NCI-H2107 treated with DMSO at 0.1 percent for 48 hours (cell line): Measurements from ENCODE around the gene METTL25.

Source experiments
- DNase-seq: peaks from one replicate; lab custom pipeline; 2025; ENCODE audit not compliant: unreplicated experiment; lab: John Stamatoyannopoulos, UW

Gene METTL25

DNA sequence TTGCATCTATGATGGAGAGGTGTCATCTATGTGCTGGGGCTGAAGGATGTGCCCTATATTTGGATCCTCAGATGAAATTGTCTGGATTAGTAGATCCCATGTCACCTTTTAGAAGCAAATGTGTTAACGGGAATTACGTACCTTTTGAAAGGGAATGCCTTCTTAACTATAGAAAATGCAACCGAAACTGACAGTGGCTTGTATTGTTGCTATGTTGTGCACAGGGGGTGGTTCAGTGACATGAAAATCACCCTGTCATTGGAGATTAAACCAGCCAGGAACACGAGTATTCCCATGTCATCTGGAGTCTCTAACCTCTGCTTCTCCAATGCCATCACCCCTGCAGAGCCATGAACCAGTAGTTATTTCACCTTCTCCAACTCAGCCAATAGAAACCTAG lies 110.2 kb downstream of the METTL25 start:
- no peak for DNase-seq

DNA sequence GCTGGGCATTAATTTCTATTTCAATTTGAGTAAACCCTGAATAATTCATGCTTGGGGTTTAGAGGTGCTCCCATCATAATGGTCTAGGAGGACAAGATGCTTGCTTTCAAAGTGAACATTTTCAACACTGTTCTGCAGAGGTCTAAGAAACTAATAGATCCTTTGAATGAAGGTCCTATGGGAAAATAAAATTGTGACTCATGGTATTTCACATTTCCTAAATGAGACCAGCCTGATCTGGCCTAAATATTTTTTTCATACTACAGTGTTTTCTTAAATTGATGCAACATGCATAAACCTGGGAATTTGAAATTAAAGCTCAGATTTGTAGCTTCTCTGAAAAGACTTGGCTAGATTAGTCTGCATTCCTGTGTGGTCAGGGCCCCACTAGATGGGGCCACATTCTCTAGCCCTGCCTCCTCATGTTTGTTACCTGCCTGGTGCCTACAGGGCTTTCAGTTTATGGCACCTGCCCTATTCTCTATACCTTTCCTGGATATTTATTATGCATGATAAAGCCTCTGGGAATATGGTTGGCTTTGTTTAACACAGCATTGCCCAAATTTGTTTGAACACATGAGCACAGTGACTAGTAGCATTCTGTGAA lies 112.7 kb downstream of the METTL25 start:
- DNase-seq: no peak

DNA sequence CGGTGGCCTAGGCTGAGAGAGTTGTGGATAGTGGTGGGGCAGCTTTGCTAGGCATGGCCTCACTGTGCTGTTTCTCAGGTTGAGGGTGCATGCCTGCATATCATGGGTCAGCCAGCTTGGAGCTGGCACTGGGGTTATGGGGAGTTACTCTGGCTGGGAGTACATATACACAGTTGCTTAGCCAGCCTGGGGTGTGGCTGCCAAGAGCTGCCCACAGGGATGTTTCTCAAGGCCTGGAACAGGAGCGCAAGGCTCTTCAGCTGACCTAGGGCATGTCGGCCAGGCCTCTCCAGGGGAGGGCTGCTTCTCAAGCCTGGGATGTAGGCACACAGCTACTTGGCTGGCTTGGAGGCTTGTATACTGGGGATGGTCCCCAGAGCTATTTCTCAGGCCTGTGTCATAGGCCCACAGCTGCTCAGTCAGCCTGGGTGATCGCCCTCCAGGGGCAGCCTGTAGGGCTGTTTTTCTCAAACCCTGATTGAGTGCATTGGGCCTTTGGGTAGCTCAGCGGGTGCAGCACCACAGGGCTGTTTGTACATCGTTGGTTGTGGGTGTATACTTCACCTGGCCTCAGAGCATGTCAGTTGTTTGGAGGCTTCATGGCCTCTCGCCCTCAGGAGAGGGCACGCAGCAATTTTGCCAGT lies 114.9 kb downstream of the METTL25 start:
- DNase-seq: no peak

DNA sequence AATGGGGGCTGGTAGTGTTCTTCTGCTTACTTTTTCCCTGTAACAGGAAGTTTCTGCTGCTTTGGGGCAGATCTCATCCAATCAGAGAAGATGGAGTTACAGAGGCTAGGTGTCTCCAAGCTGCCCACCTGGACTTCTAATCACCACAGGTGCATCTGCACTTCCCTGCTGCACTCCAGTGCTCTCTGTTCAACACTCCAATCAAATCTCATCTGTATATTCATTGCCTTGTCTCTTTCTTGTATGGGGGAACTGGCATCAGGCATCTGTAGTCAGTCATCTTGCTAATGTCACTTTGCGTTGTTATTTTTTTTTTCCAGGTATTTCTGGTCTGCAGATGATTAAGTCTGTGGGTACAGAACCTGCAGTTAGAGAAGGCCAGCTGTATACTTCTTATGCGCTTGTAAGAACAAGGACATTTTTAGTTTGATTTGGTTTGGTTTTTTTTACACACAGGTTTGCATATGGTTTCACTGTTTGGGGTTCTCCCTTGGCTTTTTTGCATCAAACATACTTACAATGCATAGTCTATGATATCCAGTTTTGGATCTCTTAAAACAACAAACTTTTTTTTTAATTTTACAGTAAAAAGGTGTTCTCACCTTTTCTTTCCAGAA lies 116.0 kb downstream of the METTL25 start:
- no peak for DNase-seq

DNA sequence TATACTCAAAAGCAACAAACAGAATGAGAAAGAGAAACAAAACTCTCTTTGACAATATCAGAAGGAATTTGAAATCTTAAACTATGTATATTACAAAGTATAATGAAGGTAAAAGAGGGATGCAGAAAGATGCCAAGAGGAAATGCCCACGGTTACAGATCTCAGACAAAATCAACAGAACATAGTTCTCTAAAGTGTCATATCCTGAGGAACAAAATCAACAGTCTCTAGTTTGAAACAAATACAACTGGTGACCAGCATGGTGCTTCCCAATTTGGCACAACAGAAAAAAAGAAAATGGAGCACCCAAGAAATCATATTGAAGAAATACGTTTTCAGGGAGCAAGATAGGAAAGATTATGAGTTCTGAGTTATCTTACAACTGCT lies 116.5 kb downstream of the METTL25 start:
- no peak for DNase-seq

DNA sequence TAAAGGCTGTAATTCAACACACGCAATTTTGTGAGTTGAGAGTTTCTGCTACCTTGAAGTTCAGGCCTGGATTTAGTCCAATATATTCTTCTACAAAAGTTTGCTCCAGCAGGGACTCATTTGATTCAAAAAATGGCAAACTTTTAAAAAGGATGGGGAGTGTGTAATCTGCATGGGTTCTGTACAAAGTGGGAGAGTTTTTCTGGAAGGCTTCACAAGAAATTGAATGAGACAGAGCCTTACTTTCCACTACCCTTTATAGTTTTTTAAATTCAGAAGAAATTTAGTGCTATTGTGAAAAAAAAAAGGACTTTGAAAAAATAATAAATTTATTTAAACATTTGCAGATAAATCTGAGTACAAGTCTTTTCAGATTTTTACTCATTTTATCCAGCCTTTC lies 116.9 kb downstream of the METTL25 start:
- no peak for DNase-seq

DNA sequence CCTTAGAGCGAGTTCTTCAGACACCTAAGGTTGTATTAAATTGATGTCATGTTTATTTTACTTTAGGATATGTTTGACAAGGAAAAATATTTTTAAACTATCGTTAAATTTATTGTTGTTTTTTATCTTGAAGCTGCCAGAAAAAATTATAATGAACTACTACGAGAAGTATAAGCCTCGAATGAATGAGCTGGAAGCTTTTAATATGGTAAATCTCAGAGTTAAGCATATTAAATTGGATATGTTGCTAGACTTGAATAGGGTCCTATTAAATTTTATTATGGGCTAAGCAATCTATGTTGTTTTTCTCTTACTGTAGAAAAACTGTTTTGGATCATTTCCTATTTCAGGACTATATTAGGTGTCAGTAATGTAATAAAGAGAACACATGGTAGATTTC lies 118.2 kb downstream of the METTL25 start:
- DNase-seq: no peak

DNA sequence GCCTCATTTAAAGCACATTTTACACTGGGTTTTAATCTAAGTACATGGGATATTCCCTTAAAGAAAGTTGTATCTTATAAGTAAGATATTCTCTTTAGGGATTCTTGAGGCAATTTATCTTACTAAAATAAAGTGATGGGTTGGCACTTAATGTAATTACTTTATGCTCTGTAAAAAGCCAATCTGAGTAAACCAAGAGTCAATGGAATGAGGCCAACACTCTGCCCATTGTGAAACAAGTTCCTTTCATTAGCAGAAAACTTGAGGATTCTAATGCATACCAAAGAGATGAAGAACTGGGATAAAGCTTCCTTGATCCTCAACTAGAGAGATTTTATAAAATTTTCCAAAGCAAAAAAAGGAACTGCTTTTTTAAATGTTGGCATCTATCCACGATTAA lies 121.2 kb downstream of the METTL25 start:
- no peak for DNase-seq

DNA sequence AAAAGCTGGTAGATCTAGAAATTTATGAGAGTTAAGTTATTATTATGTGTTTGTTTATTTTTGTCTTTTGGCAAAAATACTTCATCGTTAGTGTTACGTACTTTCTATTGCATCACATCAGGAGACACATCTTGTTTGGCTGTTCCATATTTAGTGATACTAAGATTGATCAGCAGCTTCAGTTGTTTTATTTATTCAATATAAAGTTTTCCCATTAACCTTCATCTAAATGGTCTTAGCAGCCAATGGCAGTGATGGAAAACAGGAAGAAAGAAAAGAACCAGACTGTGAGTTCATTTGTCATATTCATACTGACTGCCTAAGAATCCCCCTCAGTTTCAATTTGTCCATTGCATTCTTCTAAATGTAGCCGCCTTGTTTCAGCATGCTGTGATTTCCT lies 122.3 kb downstream of the METTL25 start:
- DNase-seq: no peak

DNA sequence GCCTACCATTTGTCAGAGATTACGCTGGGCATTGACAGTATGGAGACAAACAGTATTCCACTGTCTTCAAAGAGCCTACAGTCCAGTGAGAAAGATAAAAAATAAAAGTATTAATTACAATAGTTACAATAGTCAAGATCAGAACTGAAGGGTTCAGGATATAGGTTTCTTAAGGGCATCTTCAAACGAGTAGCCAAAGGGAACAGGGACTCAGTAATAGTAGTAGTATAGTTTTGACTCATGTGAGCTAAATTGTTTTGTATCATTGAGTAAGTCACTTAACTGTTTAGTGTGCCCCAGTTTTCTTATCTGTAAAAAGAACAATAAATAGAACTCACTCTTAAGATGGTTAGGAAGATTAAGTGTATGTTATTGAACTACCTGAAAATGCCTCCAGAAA lies 123.6 kb downstream of the METTL25 start:
- DNase-seq: no peak

DNA sequence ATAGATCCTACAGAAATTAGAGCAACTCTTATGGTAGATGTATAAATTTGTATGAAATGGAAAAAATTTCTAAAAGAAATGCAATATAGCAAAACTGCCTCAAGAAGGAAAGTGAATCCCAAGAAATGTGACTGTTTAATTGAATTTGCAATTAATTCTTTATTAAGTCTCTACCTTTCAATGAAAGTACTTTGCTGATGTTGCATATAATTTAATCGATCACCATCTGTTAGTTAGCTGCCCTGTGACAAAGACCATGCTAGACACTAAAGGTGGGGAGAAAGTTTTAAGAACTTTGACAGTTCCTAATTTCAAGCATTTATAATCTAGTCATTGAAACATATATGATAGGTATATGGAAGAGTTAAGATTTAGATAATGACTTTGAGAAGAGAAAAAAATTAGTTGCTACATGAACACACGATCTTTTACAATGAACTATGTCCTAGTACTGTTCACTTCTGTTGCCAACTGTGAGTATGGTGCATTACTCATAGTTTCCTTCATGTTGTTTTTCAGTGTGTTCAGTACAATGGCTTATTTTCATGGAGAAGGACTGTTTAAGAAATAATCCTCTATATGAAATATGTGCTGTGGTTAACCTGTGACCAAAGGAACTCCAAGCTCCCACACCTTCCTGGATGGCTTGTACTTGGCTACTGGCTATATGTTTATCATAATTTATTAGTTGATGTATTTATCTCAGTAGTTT lies 128.4 kb downstream of the METTL25 start:
- no peak for DNase-seq

DNA sequence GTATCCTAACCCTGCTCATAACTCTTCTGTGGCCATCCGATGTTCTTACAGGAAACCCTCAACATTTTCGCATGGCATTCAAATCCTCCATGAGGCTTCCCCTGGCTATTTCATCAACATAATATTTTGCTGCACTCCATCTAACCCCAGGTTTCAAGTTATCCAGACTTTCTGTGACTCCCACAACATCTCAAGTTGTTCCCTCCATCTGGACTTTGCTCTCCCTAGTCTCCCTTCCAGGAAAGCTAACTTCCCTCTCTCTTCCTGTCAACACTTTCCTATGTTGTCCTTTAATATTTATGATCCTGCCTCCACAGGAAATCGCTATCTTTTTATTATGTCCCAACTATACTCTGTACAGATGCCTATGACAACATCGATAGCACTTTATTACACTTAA lies 146.1 kb downstream of the METTL25 start:
- no peak for DNase-seq

DNA sequence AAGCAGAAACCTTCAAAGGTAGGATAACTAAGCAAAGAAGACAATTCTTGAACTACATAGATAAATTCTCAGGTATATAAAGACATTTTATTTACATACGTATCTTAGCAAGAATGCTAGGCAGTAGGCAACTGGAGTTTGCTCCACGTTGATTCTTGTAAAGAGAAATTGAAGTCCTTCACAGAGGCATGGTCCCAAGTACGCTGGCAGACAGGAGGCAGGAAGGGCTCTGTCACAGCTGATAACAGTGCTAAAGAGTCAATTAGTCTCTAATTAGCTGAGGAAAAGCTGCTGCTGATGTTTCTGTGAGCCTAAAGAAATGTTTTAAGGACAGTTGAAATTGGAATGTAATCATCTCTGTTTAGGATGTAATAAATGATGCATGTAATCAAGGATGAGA lies 146.8 kb downstream of the METTL25 start:
- no peak for DNase-seq

DNA sequence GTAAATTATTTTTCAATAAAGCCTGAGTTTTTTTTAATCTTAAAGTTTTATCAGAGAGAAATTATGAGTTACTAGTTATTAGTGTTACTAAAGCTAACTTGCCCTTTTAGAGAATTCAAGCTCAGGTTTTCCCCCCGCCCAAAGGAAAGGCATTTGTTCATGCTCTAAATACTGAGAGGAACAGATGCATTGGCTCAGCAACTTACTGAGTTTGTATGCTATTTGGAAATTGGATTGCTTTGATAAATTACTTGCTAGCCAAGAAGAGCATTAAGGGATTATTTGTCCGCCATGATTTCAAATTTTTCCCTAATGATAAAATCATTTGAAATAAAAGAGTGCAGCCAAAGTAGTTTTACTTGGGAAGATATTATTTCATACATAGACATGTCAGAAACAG lies 149.4 kb downstream of the METTL25 start:
- DNase-seq: no peak

DNA sequence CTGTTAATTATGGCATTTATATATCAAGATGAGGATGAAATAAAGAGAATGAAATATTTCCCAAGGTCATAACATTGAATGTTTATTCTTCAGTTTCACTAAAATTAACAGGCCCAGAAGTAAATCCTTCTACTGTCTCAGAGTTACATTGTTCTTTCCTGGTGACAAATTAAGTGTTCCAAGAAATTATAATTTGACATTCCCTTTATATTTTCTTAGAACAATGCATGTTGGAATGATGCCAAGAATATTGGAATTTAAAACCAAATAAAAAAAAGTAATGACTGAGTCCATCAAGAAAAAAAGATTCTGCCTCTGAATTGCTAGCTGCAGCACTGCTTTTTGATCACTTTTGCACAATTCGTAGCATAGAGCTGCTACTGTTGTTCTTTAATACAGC lies 152.1 kb downstream of the METTL25 start:
- no peak for DNase-seq

DNA sequence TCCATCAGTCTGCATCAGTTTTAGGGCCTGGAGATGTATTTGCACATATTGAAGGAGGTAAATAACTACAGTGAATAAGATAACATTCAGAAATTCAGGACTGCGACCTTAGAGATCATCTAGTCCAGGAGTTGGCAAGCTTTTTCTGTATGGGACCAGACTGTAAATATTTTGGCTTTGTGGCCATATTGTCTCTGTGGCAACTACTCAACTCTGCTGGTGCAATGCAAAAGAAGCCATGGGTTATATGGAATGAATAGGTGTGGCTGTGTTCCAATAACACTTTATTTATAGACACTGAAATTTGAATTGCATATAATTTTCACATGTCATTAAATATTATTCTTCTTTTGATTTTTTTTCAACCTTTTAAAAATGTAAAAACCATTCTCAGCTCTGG lies 156.6 kb downstream of the METTL25 start:
- no peak for DNase-seq

DNA sequence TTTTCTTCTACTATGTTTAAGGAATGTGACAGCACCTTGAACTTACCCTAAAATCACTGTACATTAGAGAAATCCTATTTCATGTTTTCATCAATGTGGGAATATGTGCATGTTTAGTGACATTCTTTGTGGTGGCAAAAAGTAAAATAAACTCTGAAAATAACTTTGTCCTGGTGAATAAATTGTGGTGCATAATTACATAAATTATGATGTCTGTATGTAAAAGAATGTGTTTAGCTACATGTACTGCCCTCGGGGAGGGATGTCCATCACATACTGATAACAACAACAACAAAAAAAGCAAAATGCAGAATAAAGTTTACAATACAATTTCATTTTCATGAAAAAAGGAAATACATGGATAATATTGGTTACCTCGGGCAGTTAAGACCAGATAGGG lies 157.3 kb downstream of the METTL25 start:
- DNase-seq: no peak

DNA sequence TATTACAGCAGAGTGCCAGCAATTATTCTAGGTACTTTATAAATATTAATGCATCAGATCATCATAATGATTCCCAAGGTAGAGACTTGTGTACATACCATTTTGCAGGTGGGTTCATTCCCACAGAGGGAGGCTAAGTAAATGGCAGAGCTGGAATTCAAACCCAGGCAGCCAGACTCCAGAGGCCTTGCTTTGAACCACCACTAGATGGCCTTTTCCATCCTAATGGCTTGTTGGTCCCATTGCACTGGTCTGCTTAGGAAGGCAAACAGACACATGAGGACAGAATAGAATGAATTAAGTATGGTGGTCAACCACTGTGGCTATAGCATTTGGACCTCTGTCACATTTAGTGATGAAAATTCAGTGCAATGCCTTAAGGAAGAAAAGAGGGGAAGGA lies 158.7 kb downstream of the METTL25 start:
- no peak for DNase-seq

DNA sequence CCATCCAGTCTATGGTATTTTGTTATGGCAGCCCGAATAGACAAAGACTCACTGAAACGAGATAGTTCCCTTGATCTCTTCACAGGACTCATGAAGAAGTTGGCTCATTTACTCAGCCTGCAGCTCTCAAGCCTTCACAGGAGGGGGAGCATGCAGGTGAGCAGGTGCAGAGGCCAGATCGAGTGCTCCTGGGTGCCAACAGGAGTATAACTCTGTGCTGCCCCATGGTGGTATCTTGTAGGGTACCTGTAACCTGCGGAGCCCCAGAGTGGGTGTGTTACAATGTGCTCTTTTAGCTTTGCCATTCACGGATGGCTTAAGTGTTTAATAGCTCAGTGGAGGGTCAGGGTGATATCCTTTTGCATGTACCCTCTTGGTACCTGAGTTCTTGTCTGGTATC lies 159.5 kb downstream of the METTL25 start:
- DNase-seq: peak; percentile 88

DNA sequence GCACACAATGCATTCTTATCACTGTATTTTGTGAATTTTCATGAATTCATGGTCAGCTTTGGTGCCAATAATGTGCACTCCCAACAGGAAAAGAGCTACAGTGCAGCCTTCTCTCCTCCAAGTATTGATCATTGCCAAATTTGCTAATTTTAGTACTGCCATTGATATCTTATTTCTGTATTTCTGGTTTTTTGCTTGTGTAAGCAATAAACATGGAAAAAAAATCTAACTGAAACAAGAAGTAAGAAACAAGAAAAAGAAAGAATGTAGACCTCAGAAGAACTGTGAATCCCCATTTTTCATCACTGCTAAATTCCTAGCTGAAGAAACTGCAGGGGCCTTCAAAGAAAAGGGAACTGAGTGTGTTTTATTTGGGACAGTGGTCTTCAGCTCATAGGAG lies 161.2 kb downstream of the METTL25 start:
- DNase-seq: no peak

DNA sequence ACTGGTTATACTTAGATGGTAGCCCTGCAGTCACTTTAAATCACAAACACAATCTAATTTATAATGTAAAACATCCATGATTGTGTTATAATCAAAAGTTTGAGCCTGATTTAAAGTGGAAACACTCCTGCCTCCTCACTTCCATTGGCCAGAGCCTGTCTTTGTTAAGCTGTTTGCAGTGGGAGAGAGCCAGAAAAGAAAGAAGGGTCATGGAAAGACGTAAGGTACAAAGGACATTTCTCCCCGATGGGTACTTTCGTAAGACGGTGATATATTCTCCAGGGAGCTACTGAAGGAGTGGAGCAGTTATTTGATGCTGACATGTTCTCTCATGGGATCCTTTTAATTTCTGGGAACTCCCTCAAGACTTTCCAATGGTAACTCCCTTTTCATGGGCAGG lies 164.0 kb downstream of the METTL25 start:
- no peak for DNase-seq

DNA sequence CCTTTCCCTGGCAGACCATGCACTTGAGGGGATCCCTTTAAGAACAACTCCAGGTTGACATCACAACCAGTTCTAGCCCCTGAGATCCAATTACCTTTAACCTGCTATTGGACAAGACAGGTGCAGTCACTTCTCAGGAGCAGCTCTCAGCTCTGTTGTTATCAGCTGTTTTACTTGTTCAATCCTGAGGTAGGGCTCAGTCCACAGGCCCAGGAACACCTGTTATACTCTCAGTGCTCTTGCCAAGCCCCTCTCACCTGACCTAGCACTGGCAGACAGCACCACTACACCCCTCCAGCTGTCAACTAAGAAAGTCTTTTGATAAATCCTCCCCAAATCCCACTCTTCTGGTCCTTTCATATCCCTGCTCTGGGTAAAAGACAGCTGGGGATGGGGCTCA lies 164.4 kb downstream of the METTL25 start:
- peak; percentile 32 for DNase-seq
